ENCODE results near the gene TNFRSF13B.
"Not testable (repeated sequence)": the region's sequence is repeated elsewhere in the genome, so short reads cannot be mapped to it uniquely, and the experiment has no call there.

TNFRSF13B gene

DNA sequence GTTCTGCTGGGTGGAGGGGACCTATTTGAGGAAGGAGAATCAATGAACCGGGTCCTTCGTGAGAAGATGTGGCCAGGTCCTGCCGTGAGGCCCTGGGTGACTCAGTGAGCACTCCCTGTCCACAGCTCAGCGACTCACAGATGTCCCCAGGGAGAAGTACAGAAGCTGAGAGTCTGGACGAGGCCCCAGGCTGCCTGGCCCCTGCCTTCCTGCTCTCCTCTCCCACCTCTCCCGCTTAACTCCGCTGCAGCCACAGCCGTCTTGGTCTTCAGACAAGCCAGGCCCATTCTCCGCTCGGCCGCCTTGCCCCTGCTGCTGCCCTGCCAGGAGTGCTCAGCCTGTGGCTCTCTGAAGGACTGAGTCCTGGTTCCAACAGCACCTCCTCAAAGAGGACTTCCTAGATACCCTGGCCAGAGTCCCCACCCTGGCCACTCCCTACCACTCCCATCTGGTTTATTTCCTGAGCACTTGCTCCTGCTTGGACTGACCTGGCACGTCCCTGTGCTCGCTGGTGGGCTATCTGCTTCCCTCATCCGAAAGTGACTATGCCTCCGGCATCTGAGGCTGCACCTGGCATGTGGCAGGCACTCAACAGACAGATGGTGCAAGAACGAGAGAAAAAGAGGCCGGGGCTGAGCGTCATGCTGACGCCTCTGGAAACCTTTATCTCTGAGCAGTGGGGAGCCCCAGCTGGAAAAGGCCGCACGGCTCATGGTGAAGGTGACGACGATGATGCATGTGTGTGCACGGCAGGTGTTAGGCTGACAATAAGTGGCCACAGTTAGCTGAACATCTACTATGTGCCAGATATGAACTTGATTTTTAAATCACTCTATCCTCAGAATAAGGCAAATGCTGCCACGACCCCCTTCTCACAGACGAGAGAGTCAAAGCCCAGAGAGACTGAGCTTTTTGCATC, 9.2 kb upstream of the TNFRSF13B start:
- DNase-seq = no peak

DNA sequence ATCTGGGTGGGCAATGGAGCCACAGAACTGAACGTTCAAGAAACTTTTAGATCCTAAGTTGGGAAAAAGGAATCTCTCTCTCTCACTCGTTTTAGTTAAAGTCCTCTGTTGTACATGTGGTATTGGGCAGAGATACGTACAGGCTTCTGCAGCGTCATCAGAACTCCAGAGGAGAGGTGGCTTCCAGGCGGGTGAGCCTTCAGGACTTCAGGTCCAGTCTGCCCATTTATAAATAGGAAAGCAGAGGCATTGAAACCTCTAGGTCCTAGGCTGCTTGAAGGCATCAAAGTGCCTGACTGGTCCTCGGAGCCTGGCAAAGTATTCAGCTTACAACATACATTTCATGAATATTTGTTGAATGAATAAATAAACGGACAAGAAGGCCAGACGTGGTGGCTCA, 8.1 kb upstream of the TNFRSF13B start:
- DNase-seq = no peak

DNA sequence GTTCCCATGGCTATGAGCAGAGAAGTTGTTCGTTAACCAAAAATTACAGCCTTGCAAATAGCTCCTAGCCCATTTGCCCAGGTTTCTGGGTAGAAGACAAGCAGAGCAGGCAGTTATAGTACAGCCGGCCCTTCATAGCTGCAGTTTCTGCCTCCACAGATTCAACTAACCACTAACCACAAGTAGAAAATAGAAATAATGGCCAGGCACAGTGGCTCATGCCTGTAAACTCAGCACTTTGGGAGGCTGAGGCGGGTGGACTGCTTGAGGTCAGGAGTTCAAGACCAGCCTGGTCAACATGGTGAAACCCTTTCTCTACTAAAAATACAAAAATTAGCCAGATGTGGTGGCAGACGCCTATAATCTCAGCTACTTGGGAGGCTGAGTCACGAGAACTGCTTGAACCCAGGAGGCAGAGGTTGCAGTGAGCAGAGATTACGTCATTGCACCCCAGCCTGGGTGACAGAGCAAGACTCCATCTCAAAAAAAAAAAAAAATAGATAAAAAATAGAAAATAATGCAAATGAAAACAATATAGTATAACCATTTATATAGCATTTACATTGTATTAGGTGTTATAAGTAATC, 7.4 kb upstream of the TNFRSF13B start:
- not testable (repeated sequence) for DNase-seq

GRCh38 chr17:16977932-16978331, 6.0 kb upstream of the TNFRSF13B start:
- no peak for DNase-seq

DNA sequence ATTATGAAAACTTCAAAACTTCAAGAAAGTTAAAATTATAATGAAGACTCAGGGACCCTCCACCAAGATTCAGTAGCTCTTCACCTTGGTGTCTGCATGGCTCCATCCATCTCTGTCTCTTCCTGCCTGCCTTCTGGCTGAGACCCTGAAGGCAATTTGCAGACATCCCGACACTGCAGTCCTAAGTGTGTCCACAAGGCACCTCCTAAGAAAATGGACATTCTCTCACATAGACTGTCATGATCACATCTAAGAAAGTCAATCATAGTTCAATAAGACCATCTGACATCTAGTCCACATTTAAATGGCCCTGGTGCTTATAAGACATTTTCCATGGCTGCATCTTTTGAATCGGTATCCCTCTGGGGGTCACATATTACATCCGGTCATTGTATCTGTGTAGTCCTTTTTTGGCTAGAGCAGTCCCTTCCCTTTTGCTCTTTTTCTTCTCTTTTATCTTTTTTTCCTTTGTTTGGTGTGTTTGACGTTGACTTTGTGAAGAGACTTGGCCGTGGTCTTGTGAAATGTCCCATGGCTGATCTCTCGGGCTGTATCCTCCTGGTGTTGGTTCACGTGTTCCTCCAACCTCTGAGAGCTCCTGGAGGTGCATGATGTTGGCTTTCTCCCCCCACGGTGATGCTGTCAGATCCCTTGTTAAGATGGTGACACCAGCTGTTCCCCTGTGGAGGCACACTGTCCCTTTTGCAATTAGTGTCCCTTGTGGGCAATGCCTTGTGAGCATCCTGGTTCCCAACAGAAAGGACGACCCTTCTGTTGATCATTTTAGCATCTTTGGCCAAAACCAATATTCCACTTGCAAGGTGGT, 5.0 kb upstream of the TNFRSF13B start:
- DNase-seq = no peak

DNA sequence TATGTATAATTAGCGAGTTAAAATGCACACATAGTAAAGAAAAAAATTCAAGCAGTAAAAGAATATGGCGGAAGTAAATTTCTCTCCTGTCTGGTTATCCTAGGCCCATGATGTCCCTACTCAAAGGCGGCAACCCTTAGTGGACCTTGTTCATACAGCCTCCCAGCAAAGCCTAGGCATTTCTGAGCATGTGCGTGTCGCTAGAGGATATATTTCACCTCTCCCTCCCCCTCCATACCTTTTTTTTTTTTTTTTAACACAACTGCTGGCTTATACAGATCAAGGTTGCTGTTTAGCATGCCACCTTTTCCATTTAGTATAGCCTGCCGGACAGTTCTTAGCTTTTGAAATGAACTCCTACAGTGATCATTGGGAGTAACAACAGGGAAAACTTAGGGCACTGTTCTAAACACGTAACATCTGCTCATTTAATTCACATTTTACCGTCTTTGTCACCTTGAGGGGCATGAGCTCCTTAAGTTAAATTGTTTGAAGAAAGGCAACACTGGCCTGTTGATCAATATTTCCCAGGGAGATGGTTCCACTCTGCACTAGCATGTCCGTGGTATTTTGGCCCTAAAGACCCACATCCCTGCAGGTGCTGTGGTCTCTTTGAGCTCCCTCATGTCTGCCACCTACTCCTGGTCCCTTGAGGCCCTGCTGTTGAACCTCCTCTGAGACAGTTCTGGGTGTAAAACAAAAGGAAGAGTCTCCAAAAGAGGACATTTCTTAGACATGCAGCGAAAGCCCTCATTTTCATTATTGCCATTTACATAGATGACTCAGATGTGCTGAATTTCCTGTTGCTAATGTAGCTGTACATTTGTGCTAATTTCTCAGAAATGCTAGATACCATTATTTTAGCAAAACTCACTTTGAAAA, 4.1 kb upstream of the TNFRSF13B start:
- no peak for DNase-seq

DNA sequence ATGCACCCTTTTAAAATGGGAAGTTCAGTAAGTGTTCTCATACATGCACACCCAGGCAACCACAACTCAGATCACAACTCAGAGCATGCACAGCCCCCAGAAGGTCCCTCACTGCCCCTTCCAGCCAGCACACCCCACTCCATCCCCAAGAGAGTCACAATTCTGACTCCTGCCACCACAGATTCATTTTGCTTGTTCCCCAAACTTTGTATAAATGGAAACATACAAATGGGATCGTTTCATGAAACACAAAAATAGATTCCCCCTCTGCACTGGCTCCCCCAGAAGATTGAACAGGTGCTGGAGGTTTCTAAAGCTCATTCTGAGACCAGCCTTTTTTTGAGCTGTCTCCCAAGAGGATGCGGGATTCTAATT, 3.3 kb upstream of the TNFRSF13B start:
- DNase-seq = no peak

GRCh38 chr17:16974569-16975276, 2.8 kb upstream of the TNFRSF13B start:
- no peak for DNase-seq

GRCh38 chr17:16973760-16974540, 2.0 kb upstream of the TNFRSF13B start:
- DNase-seq = no peak

DNA sequence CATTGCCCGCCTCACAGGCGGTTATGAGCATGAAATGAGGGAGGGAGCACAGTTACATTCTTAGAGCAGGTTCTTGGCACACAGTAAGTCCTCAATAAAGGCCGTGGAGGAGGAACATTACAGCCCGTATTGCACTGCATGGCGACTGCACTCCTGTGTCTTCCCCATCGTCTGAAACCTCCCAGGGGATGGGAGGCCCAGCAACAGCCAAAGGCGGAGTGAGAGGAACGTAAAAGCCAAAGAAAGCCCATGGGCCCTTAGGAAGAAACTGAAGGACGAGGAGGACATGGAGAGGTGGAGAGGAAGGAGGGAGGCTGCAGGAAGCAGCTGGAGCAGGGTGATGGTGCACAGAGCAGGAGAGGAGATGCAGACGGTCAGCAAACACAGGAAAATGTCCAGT, 1.1 kb upstream of the TNFRSF13B start:
- not testable (repeated sequence) for DNase-seq

DNA sequence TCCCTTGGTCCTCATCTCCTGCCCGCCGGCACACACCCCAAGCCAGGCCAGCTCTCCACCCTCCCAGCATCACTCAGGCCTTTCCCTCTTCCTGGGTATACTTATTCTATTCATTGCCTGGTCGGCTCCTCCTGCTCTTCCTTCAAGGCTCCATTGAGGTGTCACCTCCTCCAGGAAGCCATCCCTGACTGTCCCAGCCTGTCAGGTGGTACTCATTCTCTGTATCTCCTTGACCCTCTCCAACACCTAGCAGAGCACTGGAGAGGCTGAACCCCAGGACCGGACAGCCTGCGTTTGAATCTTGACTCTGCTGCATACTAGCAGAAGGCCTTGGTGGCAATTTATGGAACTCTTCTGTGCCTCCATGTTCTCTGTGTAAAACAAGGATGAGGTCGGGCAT, 428 bp upstream of the TNFRSF13B start:
- no peak for DNase-seq

DNA sequence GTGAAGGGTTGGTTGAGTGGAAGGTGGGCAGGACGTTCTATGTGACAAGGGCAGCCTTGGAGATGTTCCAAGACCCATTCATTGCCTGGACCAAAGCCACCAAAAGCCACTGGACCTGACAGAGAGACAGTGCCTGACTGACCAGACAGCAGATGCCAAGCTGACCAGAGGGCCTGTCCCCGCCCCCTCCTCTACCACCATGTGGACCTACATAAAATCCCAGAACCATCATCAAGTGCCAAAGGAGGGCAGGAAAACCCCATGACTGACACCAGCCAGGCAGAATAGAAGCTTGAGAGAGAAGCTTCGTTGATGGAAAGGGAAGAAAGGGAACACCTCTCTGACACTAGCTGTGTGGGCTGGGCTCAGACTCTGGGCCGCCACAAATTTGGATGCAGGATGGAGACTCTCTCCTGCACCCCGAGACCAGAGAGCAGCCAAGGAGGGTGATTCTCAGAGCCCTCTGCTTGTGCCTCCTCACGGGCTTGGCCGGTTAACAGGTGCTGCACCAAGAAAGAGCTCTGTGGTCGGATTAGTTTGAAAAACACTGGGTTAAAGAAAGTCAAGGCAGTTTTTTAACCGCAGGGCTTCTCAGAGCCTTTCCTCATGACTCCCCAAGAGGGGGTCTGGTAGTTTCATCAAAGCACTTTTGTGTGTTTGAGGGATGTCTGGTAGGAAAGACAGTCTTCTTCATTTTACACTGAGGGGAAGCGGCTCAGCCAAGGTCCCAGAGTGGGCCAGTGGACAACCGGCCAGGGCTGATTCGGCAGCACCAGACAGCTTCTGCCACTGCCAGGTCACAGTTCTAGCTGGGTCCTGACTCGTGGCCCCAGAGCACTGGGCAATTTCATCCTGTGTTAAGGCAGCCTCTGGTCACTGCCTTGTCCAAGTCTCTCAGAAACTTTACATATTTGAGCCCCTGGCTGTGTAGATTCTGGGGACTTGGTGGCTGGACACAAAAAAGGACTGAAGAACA, 1.7 kb downstream of the TNFRSF13B start:
- DNase-seq = no peak

GRCh38 chr17:16968786-16969185, 3.1 kb downstream of the TNFRSF13B start:
- no peak for DNase-seq

DNA sequence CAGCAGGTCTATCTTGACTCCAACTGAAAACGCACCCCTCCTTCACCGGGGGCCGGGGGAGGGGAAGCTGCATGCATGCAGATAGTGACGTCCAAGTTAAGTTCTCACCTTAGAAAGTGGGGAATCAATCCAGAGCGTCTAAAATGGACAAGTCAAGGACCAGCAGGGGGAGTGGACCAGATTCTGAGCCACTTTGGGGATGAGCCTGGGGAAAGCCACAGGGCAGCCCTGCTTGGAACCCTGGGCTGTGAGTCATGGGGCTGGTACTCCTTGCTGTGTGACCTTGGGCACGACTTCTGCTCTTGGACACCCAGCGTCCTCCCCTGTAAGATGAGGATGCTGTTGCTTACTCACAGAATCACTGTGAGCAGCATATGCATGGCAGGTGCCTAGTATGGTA, 9.1 kb downstream of the TNFRSF13B start:
- DNase-seq = no peak

GRCh38 chr17:16961792-16962191, 10.1 kb downstream of the TNFRSF13B start:
- DNase-seq = no peak

DNA sequence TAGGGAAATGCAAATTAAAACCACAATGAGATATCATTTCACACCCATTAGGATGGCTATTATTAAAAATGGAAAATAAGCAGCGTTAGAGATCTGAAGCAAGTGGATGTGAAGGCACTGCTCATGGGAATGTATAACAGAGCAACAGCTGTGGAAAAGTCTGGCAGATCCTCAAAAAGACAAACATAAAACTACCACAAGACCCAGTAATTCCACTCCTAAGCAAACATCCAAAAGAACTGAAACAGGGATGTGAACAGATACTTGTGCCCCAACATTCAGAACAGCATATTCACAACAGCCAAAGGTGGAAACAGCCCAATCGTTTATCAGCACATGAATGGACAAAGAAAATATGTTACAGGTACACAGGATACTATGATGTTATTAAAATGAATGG, 10.9 kb downstream of the TNFRSF13B start:
- not testable (repeated sequence) for DNase-seq

- not testable (repeated sequence) for DNase-seq
Observed at GRCh38 chr17:16955011-16955410, 16.9 kb downstream of the TNFRSF13B start.

GRCh38 chr17:16954521-16954920, 17.4 kb downstream of the TNFRSF13B start:
- no peak for DNase-seq

GRCh38 chr17:16953841-16954240, 18.1 kb downstream of the TNFRSF13B start:
- no peak for DNase-seq

DNA sequence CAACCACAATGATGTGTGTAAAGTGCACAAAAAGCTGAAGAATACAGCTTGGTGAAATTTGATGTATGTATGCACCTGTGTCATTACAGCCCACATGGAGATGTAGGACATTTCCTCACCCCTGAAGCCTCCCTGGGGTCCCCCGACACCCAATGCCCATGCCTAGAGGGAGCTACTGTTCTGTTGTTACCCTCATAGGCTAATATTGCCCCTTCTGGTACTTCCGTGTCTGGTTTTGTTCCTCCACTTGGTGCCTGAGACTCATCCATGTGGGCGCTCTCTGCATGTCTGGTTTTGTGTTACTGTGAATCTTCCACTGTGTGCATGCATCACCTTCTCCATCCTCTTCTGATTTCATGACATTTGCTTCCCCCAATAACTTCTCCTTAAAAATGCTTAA, 18.6 kb downstream of the TNFRSF13B start:
- DNase-seq = no peak
